HEK293 (cell line): ENCODE results near the gene FAM9A.

ENCODE experiments used
- ZBTB20 ChIP-seq: fragments of 450-650 bp; formaldehyde crosslinking; IDR thresholded peaks from 2 replicates; pipeline ENCODE4 v1.5.1; 2016; ENCODE audit warnings: missing biosample characterization, missing genetic modification characterization
- ZNF510 ChIP-seq: fragments of 450-650 bp; formaldehyde crosslinking; IDR thresholded peaks from 2 replicates; pipeline ENCODE4 v1.5.1; 2018; ENCODE audit warnings: mild to moderate bottlenecking, missing genetic modification characterization, missing biosample characterization; ENCODE audit not compliant: insufficient replicate concordance
- ZNF768 ChIP-seq: fragments of 450-650 bp; formaldehyde crosslinking; IDR thresholded peaks from 2 replicates; pipeline ENCODE4 v1.5.1; 2018; ENCODE audit warnings: missing biosample characterization, mild to moderate bottlenecking, missing genetic modification characterization
- TF ChIP-seq, protein P1 (sequence below): fragments of 450-650 bp; formaldehyde crosslinking; IDR thresholded peaks from 2 replicates; pipeline ENCODE4 v1.5.1; 2016; ENCODE audit warnings: missing biosample characterization, missing genetic modification characterization
- TF ChIP-seq, protein P2 (sequence below): fragments of 450-650 bp; formaldehyde crosslinking; IDR thresholded peaks from 2 replicates; pipeline ENCODE4 v1.5.1; 2016; ENCODE audit warnings: missing biosample characterization, missing genetic modification characterization
- TF ChIP-seq, protein P3 (sequence below): sonication (generic); formaldehyde crosslinking; IDR thresholded peaks from 2 replicates; pipeline ENCODE4 v1.8.1; 2022; ENCODE audit warnings: mild to moderate bottlenecking, moderate library complexity, missing genetic modification reagents

DNA sequence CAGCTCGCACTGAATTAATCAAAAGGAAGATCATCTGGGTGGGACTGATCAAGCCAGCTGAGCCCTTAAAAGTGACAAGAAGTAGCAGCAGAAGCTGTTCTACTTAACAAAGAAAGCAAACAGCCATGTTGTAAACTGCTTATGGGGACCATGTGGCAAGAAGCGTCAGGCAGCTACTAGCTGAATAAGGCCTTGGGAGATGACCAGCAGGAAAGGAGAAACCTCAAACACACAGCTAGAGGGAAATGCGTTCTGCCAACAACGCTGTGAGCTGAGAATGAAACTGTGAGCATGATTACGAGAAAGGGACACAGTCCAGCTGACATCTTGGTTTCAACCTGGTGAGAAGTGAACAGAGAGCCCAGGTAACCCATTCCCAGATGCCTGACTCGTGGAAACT is 49.3 kb upstream of the FAM9A start:
- TF ChIP-seq, protein P1, sequence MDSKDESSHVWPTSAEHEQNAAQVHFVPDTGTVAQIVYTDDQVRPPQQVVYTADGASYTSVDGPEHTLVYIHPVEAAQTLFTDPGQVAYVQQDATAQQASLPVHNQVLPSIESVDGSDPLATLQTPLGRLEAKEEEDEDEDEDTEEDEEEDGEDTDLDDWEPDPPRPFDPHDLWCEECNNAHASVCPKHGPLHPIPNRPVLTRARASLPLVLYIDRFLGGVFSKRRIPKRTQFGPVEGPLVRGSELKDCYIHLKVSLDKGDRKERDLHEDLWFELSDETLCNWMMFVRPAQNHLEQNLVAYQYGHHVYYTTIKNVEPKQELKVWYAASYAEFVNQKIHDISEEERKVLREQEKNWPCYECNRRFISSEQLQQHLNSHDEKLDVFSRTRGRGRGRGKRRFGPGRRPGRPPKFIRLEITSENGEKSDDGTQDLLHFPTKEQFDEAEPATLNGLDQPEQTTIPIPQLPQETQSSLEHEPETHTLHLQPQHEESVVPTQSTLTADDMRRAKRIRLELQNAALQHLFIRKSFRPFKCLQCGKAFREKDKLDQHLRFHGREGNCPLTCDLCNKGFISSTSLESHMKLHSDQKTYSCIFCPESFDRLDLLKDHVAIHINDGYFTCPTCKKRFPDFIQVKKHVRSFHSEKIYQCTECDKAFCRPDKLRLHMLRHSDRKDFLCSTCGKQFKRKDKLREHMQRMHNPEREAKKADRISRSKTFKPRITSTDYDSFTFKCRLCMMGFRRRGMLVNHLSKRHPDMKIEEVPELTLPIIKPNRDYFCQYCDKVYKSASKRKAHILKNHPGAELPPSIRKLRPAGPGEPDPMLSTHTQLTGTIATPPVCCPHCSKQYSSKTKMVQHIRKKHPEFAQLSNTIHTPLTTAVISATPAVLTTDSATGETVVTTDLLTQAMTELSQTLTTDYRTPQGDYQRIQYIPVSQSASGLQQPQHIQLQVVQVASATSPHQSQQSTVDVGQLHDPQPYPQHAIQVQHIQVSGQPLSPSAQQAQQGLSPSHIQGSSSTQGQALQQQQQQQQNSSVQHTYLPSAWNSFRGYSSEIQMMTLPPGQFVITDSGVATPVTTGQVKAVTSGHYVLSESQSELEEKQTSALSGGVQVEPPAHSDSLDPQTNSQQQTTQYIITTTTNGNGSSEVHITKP (tag by site-specific recombination), result no peak
- TF ChIP-seq, protein P2, sequence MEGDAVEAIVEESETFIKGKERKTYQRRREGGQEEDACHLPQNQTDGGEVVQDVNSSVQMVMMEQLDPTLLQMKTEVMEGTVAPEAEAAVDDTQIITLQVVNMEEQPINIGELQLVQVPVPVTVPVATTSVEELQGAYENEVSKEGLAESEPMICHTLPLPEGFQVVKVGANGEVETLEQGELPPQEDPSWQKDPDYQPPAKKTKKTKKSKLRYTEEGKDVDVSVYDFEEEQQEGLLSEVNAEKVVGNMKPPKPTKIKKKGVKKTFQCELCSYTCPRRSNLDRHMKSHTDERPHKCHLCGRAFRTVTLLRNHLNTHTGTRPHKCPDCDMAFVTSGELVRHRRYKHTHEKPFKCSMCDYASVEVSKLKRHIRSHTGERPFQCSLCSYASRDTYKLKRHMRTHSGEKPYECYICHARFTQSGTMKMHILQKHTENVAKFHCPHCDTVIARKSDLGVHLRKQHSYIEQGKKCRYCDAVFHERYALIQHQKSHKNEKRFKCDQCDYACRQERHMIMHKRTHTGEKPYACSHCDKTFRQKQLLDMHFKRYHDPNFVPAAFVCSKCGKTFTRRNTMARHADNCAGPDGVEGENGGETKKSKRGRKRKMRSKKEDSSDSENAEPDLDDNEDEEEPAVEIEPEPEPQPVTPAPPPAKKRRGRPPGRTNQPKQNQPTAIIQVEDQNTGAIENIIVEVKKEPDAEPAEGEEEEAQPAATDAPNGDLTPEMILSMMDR (tag by site-specific recombination), result no peak
- TF ChIP-seq ZBTB20 (no peak), ZNF510 (tag by site-specific recombination) (no peak), ZNF768 (tag by site-specific recombination) (no peak)
- TF ChIP-seq, protein P3, sequence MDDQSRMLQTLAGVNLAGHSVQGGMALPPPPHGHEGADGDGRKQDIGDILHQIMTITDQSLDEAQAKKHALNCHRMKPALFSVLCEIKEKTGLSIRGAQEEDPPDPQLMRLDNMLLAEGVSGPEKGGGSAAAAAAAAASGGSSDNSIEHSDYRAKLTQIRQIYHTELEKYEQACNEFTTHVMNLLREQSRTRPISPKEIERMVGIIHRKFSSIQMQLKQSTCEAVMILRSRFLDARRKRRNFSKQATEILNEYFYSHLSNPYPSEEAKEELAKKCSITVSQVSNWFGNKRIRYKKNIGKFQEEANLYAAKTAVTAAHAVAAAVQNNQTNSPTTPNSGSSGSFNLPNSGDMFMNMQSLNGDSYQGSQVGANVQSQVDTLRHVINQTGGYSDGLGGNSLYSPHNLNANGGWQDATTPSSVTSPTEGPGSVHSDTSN (CRISPR knock-in tag), result no peak
